IPS-20b (cell line): ENCODE measurements around the gene ARID5B.

Experiments used
- H3K27ac ChIP-seq: one replicate; pipeline ENCODE4 v1.5.1; 2013; ENCODE audit warnings: low read length
- H3K27me3 ChIP-seq: 2 replicates; pipeline ENCODE4 v1.6.1; 2013; ENCODE audit warnings: mild to moderate bottlenecking, low read length, inconsistent platforms; ENCODE audit not compliant: insufficient read depth
- H3K36me3 ChIP-seq: 2 replicates; pipeline ENCODE4 v1.6.1; 2013; ENCODE audit warnings: low read depth, mild to moderate bottlenecking, inconsistent platforms, low read length, moderate library complexity; ENCODE audit not compliant: insufficient read depth
- H3K4me1 ChIP-seq: 2 replicates; pipeline ENCODE4 v1.6.1; 2013; ENCODE audit warnings: mild to moderate bottlenecking, control low read depth, inconsistent platforms, low read length, moderate library complexity; ENCODE audit not compliant: insufficient read depth
- H3K4me3 ChIP-seq: 2 replicates; pipeline ENCODE4 v1.5.1; 2013; ENCODE audit warnings: mild to moderate bottlenecking, low read length, inconsistent platforms
- H3K9ac ChIP-seq: 2 replicates; pipeline ENCODE4 v1.6.1; 2013; ENCODE audit warnings: low read depth, mild to moderate bottlenecking, inconsistent platforms, low read length, moderate library complexity
- H3K9me3 ChIP-seq: 2 replicates; pipeline ENCODE4 v1.6.1; 2013; ENCODE audit warnings: mild to moderate bottlenecking, low read depth, low read length, inconsistent platforms; ENCODE audit not compliant: insufficient read depth

Gene ARID5B

GRCh38 chr10:61990761-61991135 is 89.2 kb downstream of the ARID5B start:
- Histone ChIP-seq H3K36me3 (no peaks in the 10 kb centered on the region), H3K4me3 (no peak overlapping the region), H3K27ac (no peak overlapping the region), H3K4me1 (peaks cover 36% of the 10 kb centered on the region), H3K9ac (no peak overlapping the region), H3K9me3 (no peaks in the 10 kb centered on the region), H3K27me3 (no peaks in the 10 kb centered on the region)

- Histone ChIP-seq H3K27ac (no peak overlapping the region), H3K27me3 (no peaks in the 10 kb centered on the region), H3K4me3 (no peak overlapping the region), H3K36me3 (no peaks in the 10 kb centered on the region), H3K9me3 (no peaks in the 10 kb centered on the region), H3K9ac (no peak overlapping the region), H3K4me1 (peaks cover 32% of the 10 kb centered on the region)
These were observed 89.7 kb downstream of the ARID5B start for GRCh38 chr10:61991166-61991565.

GRCh38 chr10:61992059-61992460 is 90.6 kb downstream of the ARID5B start:
- Histone ChIP-seq H3K4me1 (peaks cover 26% of the 10 kb centered on the region; the same call in 1 of the 2 replicates), H3K27me3 (no peaks in the 10 kb centered on the region), H3K9me3 (no peaks in the 10 kb centered on the region), H3K4me3 (no peak overlapping the region), H3K27ac (no peak overlapping the region), H3K36me3 (no peaks in the 10 kb centered on the region), H3K9ac (no peak overlapping the region)

GRCh38 chr10:61992671-61993668 is 91.5 kb downstream of the ARID5B start:
- Histone ChIP-seq H3K27ac (no peak overlapping the region), H3K4me1 (peaks cover 17% of the 10 kb centered on the region; the same call in 1 of the 2 replicates), H3K27me3 (no peaks in the 10 kb centered on the region), H3K4me3 (no peak overlapping the region), H3K36me3 (no peaks in the 10 kb centered on the region), H3K9ac (no peak overlapping the region), H3K9me3 (no peaks in the 10 kb centered on the region)

- Histone ChIP-seq H3K4me3 (no peak overlapping the region), H3K4me1 (peaks cover 14% of the 10 kb centered on the region; the same call in 1 of the 2 replicates), H3K9ac (no peak overlapping the region), H3K27ac (no peak overlapping the region), H3K36me3 (no peaks in the 10 kb centered on the region), H3K27me3 (no peaks in the 10 kb centered on the region), H3K9me3 (no peaks in the 10 kb centered on the region)
These were observed 92.4 kb downstream of the ARID5B start for GRCh38 chr10:61993711-61994401.

- H3K4me1 ChIP-seq: peaks cover 14% of the 10 kb centered on the region; the same call in 1 of the 2 replicates
These were observed 93.1 kb downstream of the ARID5B start for GRCh38 chr10:61994405-61995219.

GRCh38 chr10:61995220-61995503 is 93.7 kb downstream of the ARID5B start:
- Histone ChIP-seq H3K27me3 (no peaks in the 10 kb centered on the region), H3K9ac (no peak overlapping the region), H3K4me1 (peaks cover 14% of the 10 kb centered on the region; the same call in 1 of the 2 replicates), H3K4me3 (no peak overlapping the region), H3K9me3 (no peaks in the 10 kb centered on the region), H3K27ac (no peak overlapping the region), H3K36me3 (no peaks in the 10 kb centered on the region)

More at GRCh38 chr10:61994405-61995219, 93.1 kb downstream of the ARID5B start:
- no peaks in the 10 kb centered on the region for H3K36me3 ChIP-seq
- H3K4me3 ChIP-seq: no peak overlapping the region
- H3K9me3 ChIP-seq: no peaks in the 10 kb centered on the region
- H3K27ac ChIP-seq: no peak overlapping the region
- no peak overlapping the region for H3K9ac ChIP-seq
- no peaks in the 10 kb centered on the region for H3K27me3 ChIP-seq

GRCh38 chr10:61998937-61999336 is 97.4 kb downstream of the ARID5B start:
- peaks cover 8% of the 10 kb centered on the region; the same call in 1 of the 2 replicates for H3K4me1 ChIP-seq
- no peak overlapping the region for H3K9ac ChIP-seq
- H3K36me3 ChIP-seq: no peaks in the 10 kb centered on the region
- H3K4me3 ChIP-seq: no peak overlapping the region
- no peaks in the 10 kb centered on the region for H3K27me3 ChIP-seq
- H3K9me3 ChIP-seq: no peaks in the 10 kb centered on the region
- no peak overlapping the region for H3K27ac ChIP-seq

- Histone ChIP-seq H3K9ac (no peak overlapping the region), H3K27ac (no peak overlapping the region), H3K4me3 (no peak overlapping the region), H3K4me1 (peaks cover under 1% of the 10 kb centered on the region; the same call in 1 of the 2 replicates), H3K36me3 (no peaks in the 10 kb centered on the region), H3K27me3 (no peaks in the 10 kb centered on the region), H3K9me3 (no peaks in the 10 kb centered on the region)
These were observed 98.6 kb downstream of the ARID5B start for GRCh38 chr10:62000037-62000603.

- H3K9ac ChIP-seq: no peak overlapping the region
- H3K9me3 ChIP-seq: no peaks in the 10 kb centered on the region
- no peaks in the 10 kb centered on the region for H3K36me3 ChIP-seq
- H3K4me3 ChIP-seq: no peak overlapping the region
- no peak overlapping the region for H3K27ac ChIP-seq
- no peaks in the 10 kb centered on the region for H3K27me3 ChIP-seq
- H3K4me1 ChIP-seq: no peaks in the 10 kb centered on the region
These were observed 99.2 kb downstream of the ARID5B start for GRCh38 chr10:62000726-62001125.

GRCh38 chr10:62001898-62002297 is 100.4 kb downstream of the ARID5B start:
- H3K4me3 ChIP-seq: no peak overlapping the region
- H3K27me3 ChIP-seq: no peaks in the 10 kb centered on the region
- H3K27ac ChIP-seq: no peak overlapping the region

More at GRCh38 chr10:62001898-62002297, 100.4 kb downstream of the ARID5B start:
- no peaks in the 10 kb centered on the region for H3K4me1 ChIP-seq
- H3K9me3 ChIP-seq: no peaks in the 10 kb centered on the region
- no peaks in the 10 kb centered on the region for H3K36me3 ChIP-seq
- H3K9ac ChIP-seq: no peak overlapping the region
